GM10266 (cell line): ENCODE measurements around the gene KCNC4.

ENCODE experiments used
- DNase-seq: peaks from one replicate; pipeline ENCODE4 v3.0.0; 2012; ENCODE audit errors: extremely low spot score
- TF ChIP-seq, protein P1 (sequence below): IDR thresholded peaks from 2 replicates; pipeline ENCODE4 v1.5.1; 2012; ENCODE audit warnings: mild to moderate bottlenecking, low read depth; ENCODE audit not compliant: control insufficient read depth, insufficient read depth; ENCODE audit errors: missing control alignments

KCNC4 gene

DNA sequence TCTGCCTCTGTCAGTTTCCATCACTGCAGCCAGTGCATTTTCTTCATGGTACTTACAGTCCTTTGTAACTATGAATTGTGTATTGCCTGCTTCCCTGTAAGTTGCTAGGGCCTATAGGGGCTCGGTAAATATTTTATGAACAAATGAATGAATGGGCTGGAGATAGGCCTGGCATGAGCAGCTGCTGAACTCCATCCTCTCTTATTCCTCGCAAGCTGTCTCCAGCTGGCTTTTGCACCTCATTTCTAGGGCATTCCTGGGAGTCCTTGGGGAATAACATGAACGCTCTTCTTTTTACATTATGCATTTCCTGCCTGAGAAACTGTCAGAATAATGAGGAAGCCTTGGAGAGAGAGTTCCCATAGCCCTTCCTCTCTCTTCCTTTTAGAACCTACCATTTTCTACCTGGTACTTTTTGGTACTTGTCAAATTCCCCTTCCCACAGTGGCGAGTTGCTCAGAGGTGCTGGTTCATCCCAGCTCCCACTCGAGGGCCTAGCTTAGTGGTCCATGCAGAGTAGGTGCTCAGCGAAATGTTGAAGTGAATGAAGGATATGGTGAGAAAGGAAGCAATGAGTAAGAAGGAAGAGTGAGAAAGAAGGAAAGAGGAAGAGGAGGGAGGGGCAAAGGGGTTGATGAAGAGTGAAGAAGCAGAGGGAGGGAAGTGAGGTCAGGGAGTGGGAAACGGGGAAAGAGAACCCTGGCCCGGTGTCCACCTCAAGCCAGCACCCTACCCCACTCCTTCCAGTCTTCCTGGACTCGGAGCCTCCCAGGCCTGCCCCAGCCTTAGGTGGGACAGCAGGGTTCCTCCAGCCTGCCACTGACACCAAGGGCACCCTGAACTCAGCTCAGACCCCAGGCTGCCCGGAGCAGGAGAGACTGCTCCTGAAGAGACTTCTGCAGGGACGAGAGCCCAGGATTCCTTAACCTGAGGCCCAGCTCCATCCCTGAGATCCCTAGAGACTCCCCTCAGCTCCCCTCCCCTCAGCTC, 29.6 kb downstream of the KCNC4 start:
- TF ChIP-seq, protein P1, sequence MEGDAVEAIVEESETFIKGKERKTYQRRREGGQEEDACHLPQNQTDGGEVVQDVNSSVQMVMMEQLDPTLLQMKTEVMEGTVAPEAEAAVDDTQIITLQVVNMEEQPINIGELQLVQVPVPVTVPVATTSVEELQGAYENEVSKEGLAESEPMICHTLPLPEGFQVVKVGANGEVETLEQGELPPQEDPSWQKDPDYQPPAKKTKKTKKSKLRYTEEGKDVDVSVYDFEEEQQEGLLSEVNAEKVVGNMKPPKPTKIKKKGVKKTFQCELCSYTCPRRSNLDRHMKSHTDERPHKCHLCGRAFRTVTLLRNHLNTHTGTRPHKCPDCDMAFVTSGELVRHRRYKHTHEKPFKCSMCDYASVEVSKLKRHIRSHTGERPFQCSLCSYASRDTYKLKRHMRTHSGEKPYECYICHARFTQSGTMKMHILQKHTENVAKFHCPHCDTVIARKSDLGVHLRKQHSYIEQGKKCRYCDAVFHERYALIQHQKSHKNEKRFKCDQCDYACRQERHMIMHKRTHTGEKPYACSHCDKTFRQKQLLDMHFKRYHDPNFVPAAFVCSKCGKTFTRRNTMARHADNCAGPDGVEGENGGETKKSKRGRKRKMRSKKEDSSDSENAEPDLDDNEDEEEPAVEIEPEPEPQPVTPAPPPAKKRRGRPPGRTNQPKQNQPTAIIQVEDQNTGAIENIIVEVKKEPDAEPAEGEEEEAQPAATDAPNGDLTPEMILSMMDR = no peak
- no peak for DNase-seq

- DNase-seq = no peak
- TF ChIP-seq, protein P1 = no peak
These were observed 30.5 kb downstream of the KCNC4 start for GRCh38 chr1:110240476-110241210.

- TF ChIP-seq, protein P1 = no peak
- no peak for DNase-seq
These were observed 31.4 kb downstream of the KCNC4 start for GRCh38 chr1:110241516-110241915.

- no peak for DNase-seq
- TF ChIP-seq, protein P1 = no peak
These were observed 31.9 kb downstream of the KCNC4 start for GRCh38 chr1:110242062-110242461.

- TF ChIP-seq, protein P1 = no peak
- no peak for DNase-seq
These were observed 32.6 kb downstream of the KCNC4 start for GRCh38 chr1:110242731-110243130.

- no peak for DNase-seq
- TF ChIP-seq, protein P1 = no peak
These were observed 33.0 kb downstream of the KCNC4 start for GRCh38 chr1:110243146-110243545.

- no peak for DNase-seq
These were observed 33.5 kb downstream of the KCNC4 start for GRCh38 chr1:110243574-110243973.

More at GRCh38 chr1:110243574-110243973, 33.5 kb downstream of the KCNC4 start:
- TF ChIP-seq, protein P1 = no peak
